C1 segment of cervical spinal cord (tissue), 14 donors: ENCODE data around the gene GRHL1.
A peak's percentile ranks its signal among the peaks of the same experiment; 100 is the strongest.
"Not testable (repeated sequence)": the region's sequence is repeated elsewhere in the genome, so short reads cannot be mapped to it uniquely, and the experiment has no call there.

Experiments used
- DNase-seq, 14 donors: peaks; one replicate each; lab custom pipeline; 2025; lab: John Stamatoyannopoulos, UW

The GRHL1 gene

GRCh38 chr2:10022966-10023662 is 71.6 kb downstream of the GRHL1 start:
- no peak for DNase-seq

GRCh38 chr2:10026940-10027569 is 75.6 kb downstream of the GRHL1 start:
- DNase-seq: no peak

GRCh38 chr2:10027660-10028330 is 76.3 kb downstream of the GRHL1 start:
- DNase-seq: no peak

GRCh38 chr2:10028407-10028987 is 77.0 kb downstream of the GRHL1 start:
- DNase-seq: no peak

GRCh38 chr2:10028988-10029874 is 77.7 kb downstream of the GRHL1 start:
- peak in 2 of 14 donors; percentile 21 to 25 for DNase-seq

GRCh38 chr2:10029875-10030223 is 78.4 kb downstream of the GRHL1 start:
- DNase-seq: no peak

GRCh38 chr2:10030311-10030736 is 78.8 kb downstream of the GRHL1 start:
- DNase-seq: no peak

GRCh38 chr2:10030798-10031197 is 79.3 kb downstream of the GRHL1 start:
- not testable (repeated sequence) for DNase-seq

- DNase-seq: no peak
Observed at GRCh38 chr2:10031886-10032745, 80.6 kb downstream of the GRHL1 start.

GRCh38 chr2:10032746-10033105 is 81.2 kb downstream of the GRHL1 start:
- no peak for DNase-seq

GRCh38 chr2:10033251-10034006 is 81.9 kb downstream of the GRHL1 start:
- no peak for DNase-seq

- no peak for DNase-seq
Observed at GRCh38 chr2:10034333-10035052, 83.0 kb downstream of the GRHL1 start.

- DNase-seq: no peak
Observed at GRCh38 chr2:10035053-10035422, 83.5 kb downstream of the GRHL1 start.

GRCh38 chr2:10035633-10036032 is 84.1 kb downstream of the GRHL1 start:
- no peak for DNase-seq

GRCh38 chr2:10036095-10036884 is 84.8 kb downstream of the GRHL1 start:
- peak; percentile 55 to 95 (median 86) for DNase-seq

GRCh38 chr2:10038123-10038522 is 86.6 kb downstream of the GRHL1 start:
- no peak for DNase-seq

GRCh38 chr2:10038716-10039115 is 87.2 kb downstream of the GRHL1 start:
- peak in 2 of 14 donors; percentile 15 to 19 for DNase-seq

GRCh38 chr2:10039658-10040410 is 88.3 kb downstream of the GRHL1 start:
- peak in 10 of 14 donors; percentile 14 to 96 (median 48) for DNase-seq
